HFFc6 (cell line): ENCODE measurements around the gene RBM8A. TPM values are rescaled to one million over a fixed set of nuclear protein-coding genes. Genes with fewer than 3 reads are reported as not detected.
A peak's percentile ranks its signal among the peaks of the same experiment; 100 is the strongest.

Experiments used
- DNase-seq: peaks from one replicate; pipeline ENCODE4 v3.0.0-alpha.2; 2018
- H3K27ac Mint-ChIP-seq: 2 replicates; pipeline ENCODE4 v1.8.0; 2020; ENCODE audit warnings: mild to moderate bottlenecking, mixed read lengths
- H3K27me3 Mint-ChIP-seq: 2 replicates; pipeline ENCODE4 v1.8.0; 2021; ENCODE audit warnings: mild to moderate bottlenecking, moderate library complexity, mixed read lengths; ENCODE audit not compliant: insufficient read depth
- H3K36me3 Mint-ChIP-seq: 2 replicates; pipeline ENCODE4 v1.8.0; 2021; ENCODE audit warnings: low read depth, mixed read lengths
- H3K4me1 Mint-ChIP-seq: 2 replicates; pipeline ENCODE4 v1.8.0; 2020; ENCODE audit warnings: low read depth, mixed read lengths
- H3K4me3 Mint-ChIP-seq: 2 replicates; pipeline ENCODE4 v1.8.0; 2020; ENCODE audit warnings: mild to moderate bottlenecking, moderate library complexity, mixed read lengths
- H3K9me3 Mint-ChIP-seq: 2 replicates; pipeline ENCODE4 v1.8.0; 2020; ENCODE audit warnings: mild to moderate bottlenecking, mixed read lengths
- total RNA-seq, 6 experiments: library from RNA; stranded (reverse); fragmentation: NEBNext Ultra II Directional; extraction: Animal tissue kit (Norgen Biotek cat#: 25700); gene quantifications; 2 replicates in 1 of 6; 3 replicates in 5 of 6; pipeline ENCODE4 v1.2.3, GENCODE V29; 2021
- TF ChIP-seq, protein P1 (sequence below): fragments of 200-600 bp; sonication (generic); IDR thresholded peaks from 2 replicates; pipeline ENCODE4 v1.5.0; 2021; ENCODE audit warnings: antibody characterized with exemption, mild to moderate bottlenecking

The RBM8A gene
- total RNA-seq, 6 experiments from 2014 or later, result 135 to 166 (median 157) TPM

DNA sequence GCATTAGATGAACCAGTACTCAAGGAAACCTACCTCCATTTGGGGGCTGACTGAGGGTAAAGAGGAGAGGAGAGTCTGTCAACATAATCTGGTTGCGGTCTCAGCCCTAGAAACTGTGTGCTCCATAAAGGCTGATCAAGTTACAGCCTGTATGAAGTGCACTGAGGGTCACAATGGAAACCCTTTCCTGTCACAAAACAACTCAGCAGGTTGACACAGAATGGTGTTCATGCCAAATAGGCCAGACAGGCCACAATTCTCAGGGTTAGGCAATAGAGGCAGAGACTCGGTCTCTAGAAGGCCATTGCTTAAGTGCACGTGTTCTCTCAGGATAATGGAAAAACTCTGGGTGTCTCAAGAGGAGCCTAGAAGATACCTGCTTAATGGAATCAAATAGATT, 37.6 kb downstream of the RBM8A start:
- no peak overlapping the region for H3K4me3 Mint-ChIP-seq
- H3K27ac Mint-ChIP-seq, result no peak overlapping the region
- no peak for DNase-seq
- TF ChIP-seq, protein P1, sequence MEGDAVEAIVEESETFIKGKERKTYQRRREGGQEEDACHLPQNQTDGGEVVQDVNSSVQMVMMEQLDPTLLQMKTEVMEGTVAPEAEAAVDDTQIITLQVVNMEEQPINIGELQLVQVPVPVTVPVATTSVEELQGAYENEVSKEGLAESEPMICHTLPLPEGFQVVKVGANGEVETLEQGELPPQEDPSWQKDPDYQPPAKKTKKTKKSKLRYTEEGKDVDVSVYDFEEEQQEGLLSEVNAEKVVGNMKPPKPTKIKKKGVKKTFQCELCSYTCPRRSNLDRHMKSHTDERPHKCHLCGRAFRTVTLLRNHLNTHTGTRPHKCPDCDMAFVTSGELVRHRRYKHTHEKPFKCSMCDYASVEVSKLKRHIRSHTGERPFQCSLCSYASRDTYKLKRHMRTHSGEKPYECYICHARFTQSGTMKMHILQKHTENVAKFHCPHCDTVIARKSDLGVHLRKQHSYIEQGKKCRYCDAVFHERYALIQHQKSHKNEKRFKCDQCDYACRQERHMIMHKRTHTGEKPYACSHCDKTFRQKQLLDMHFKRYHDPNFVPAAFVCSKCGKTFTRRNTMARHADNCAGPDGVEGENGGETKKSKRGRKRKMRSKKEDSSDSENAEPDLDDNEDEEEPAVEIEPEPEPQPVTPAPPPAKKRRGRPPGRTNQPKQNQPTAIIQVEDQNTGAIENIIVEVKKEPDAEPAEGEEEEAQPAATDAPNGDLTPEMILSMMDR, result no peak
- no peaks in the 10 kb centered on the region for H3K9me3 Mint-ChIP-seq
- peaks cover 49% of the 10 kb centered on the region for H3K4me1 Mint-ChIP-seq
- no peaks in the 10 kb centered on the region for H3K27me3 Mint-ChIP-seq
- H3K36me3 Mint-ChIP-seq, result no peaks in the 10 kb centered on the region

DNA sequence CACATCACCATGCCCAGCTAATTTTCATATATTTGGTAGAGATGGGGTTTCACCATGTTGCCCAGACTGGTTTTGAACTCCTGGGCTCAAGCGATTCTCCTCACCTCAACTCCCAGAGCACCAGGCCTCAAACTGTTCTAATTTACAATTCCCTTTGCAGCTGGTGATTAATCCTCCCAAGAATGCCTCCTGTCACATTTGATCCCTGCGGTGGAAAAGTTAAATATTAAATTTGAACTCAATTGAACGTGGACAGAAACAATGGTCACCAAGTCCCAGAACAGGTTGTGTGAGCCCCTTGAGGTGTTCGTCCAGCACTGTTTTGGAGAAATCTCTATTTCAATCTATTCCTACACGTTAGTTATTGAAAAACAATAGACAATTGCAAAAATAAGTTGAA, 39.7 kb downstream of the RBM8A start:
- H3K36me3 Mint-ChIP-seq, result no peaks in the 10 kb centered on the region
- no peak overlapping the region for H3K27ac Mint-ChIP-seq
- H3K4me3 Mint-ChIP-seq, result no peak overlapping the region
- TF ChIP-seq, protein P1, result no peak
- DNase-seq, result no peak
- peaks cover 44% of the 10 kb centered on the region for H3K4me1 Mint-ChIP-seq
- no peaks in the 10 kb centered on the region for H3K9me3 Mint-ChIP-seq
- H3K27me3 Mint-ChIP-seq, result no peaks in the 10 kb centered on the region

DNA sequence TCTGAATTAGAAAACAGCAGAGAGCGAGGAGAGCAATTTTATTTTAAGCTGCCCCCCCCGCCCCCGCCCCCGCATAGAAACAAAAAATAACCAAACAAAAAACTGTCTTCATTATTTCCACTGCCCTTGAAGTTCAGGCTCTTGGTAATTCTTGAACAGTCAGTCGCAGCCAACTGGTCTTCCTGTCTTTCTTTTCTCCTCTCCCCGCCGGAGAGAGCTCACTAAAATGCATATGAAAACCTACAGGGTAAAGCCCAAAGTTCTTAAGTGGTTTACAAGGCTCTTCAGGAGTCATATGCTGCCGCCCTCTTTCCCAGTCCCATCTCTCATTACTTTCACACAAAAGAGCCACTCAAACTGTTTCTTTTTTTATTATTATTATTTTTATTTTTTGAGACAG, 40.5 kb downstream of the RBM8A start:
- peaks cover 36% of the 10 kb centered on the region for H3K4me1 Mint-ChIP-seq
- no peak for DNase-seq
- H3K27me3 Mint-ChIP-seq, result no peaks in the 10 kb centered on the region
- H3K4me3 Mint-ChIP-seq, result peak overlapping the region; percentile 88; the same call in 1 of the 2 replicates
- H3K27ac Mint-ChIP-seq, result no peak overlapping the region
- TF ChIP-seq, protein P1, result no peak
- no peaks in the 10 kb centered on the region for H3K36me3 Mint-ChIP-seq
- H3K9me3 Mint-ChIP-seq, result no peaks in the 10 kb centered on the region

DNA sequence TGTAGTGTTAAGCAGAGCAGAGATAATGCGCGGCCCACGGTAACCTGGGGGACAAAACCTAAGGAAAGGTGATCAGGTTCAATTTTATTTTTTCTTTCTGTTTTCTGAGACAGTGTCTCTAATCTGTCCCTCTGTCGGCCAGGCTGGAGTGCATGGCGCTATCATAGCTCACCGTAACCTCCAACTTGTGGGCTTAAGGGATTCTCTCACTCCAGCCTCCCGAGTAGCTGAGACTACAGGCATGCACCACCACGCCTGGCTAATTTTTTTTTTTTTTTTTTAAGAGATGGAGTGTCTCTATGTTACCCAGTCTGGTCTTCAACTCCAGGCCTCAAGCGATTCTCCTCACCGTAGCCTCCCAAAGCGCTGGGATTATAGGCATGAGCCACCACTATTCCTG, 40.9 kb downstream of the RBM8A start:
- no peak overlapping the region for H3K27ac Mint-ChIP-seq
- peaks cover 32% of the 10 kb centered on the region for H3K4me1 Mint-ChIP-seq
- DNase-seq, result no peak
- no peaks in the 10 kb centered on the region for H3K36me3 Mint-ChIP-seq
- H3K4me3 Mint-ChIP-seq, result peak overlapping the region; percentile 88
- no peaks in the 10 kb centered on the region for H3K9me3 Mint-ChIP-seq
- H3K27me3 Mint-ChIP-seq, result no peaks in the 10 kb centered on the region; the same call in 1 of the 2 replicates
- TF ChIP-seq, protein P1, result no peak

DNA sequence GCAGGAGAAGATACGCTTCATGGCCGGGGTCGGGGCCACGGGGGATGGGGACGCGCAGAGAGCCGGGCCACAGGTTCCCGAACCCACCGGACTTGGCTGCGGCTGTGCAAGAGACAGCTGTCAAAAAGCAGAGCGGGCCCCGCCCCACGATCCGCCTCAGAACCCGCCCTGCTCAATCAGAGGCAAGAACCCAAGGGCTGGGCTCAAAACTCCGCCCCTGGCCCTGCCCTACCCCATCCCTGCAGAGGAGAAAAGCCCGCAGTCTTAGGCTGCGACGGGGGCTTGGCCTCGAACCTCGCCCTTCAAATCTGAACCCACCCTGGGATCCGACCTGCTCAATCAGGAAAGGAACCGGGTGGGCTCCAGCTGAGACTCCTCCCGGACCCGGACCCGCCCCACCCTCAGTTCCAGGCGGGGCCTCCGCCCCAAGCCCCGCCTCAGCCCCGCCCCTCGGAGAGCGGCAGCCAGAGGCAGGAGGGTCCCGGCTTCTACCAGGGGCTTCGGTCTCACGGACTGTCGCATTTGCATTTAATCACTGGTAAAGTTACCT, 41.5 kb downstream of the RBM8A start, which contains the start of gene ANKRD35:
ANKRD35 (minus strand) TSS at position 129 of the 550 bp plus-strand sequence; CDS start at position 21, 108 bp downstream.
- DNase-seq, result peak; percentile 39
- Mint-ChIP-seq H3K36me3 (no peaks in the 10 kb centered on the region), H3K4me1 (peaks cover 27% of the 10 kb centered on the region), H3K4me3 (peak within 1 kb of the TSS; percentile 88), H3K27me3 (no peaks in the 10 kb centered on the region; the same call in 1 of the 2 replicates), H3K9me3 (no peaks in the 10 kb centered on the region), H3K27ac (no peak within 1 kb of the TSS; the same call in 1 of the 2 replicates)
- TF ChIP-seq, protein P1, result no peak
